Right cardiac atrium (tissue), 5 donors: ENCODE measurements around the gene PEX5. TPM values are rescaled to one million over a fixed set of nuclear protein-coding genes. Genes with fewer than 3 reads are reported as not detected.

Source experiments
- polyA plus RNA-seq: library from polyadenylated mRNA; stranded (reverse); fragments of 200-250 nt; gene quantifications from one replicate; pipeline ENCODE4 v1.2.3, GENCODE V29; 2013
- total RNA-seq, 4 donors: library from RNA; stranded (reverse); fragmentation: NEBNext Ultra II Directional; extraction: Animal tissue kit (Norgen Biotek cat#: 25700); gene quantifications; one replicate each; pipeline ENCODE4 v1.2.1, GENCODE V29; 2021
- donor health status: healthy with polysubstance abuse.
- donor health status: DM: no; HTN: yes; CAD: no.
- donor health status: DM: no; HTN: no; CAD: no.
- donor health status: DM: no; HTN: yes; CAD: no; lungs with severe emphysema.
- donor health status: DM: yes; HTN: yes; CAD: no.

The PEX5 gene
- total and polyA plus RNA-seq, 5 donors: 13.0 to 35.2 (median 24.6) TPM

Other genes starting within 250 kb of the PEX5 start
- not detected for gene RNU7-1, start 245.9 kb upstream of the PEX5 start, total RNA-seq
- gene RNU7-1, start 245.9 kb upstream of the PEX5 start, polyA plus RNA-seq: not detected
- 100 to 1,000 TPM; 262 to 339 (median 272) TPM for gene C12orf57, start 245.7 kb upstream of the PEX5 start, total RNA-seq
- 441 TPM for gene C12orf57, start 245.7 kb upstream of the PEX5 start, polyA plus RNA-seq
- gene PTPN6, start 238.3 kb upstream of the PEX5 start, total RNA-seq: 10 to 100 TPM in 2 of 4 donors, 1 to 10 TPM in 2; 7.7 to 12.1 (median 9.3) TPM
- 5.9 TPM for gene PTPN6, start 238.3 kb upstream of the PEX5 start, polyA plus RNA-seq
- 100 to 1,000 TPM; 137 to 159 (median 142) TPM for gene PHB2, start 219.0 kb upstream of the PEX5 start, total RNA-seq
- 127 TPM for gene PHB2, start 219.0 kb upstream of the PEX5 start, polyA plus RNA-seq
- gene EMG1, start 218.8 kb upstream of the PEX5 start, total RNA-seq: 10 to 100 TPM; 33.7 to 40.2 (median 38.1) TPM
- 26.0 TPM for gene EMG1, start 218.8 kb upstream of the PEX5 start, polyA plus RNA-seq
- 10 to 100 TPM; 14.0 to 22.2 (median 19.2) TPM for gene LPCAT3, start 171.2 kb upstream of the PEX5 start, total RNA-seq
- 17.8 TPM for gene LPCAT3, start 171.2 kb upstream of the PEX5 start, polyA plus RNA-seq
- 100 to 1,000 TPM; 162 to 288 (median 238) TPM for gene C1S, start 129.0 kb upstream of the PEX5 start, total RNA-seq
- gene C1S, start 129.0 kb upstream of the PEX5 start, polyA plus RNA-seq: 126 TPM
- 100 to 1,000 TPM; 245 to 447 (median 372) TPM for gene C1R, start 97.2 kb upstream of the PEX5 start, total RNA-seq
- gene C1R, start 97.2 kb upstream of the PEX5 start, polyA plus RNA-seq: 201 TPM
- 10 to 100 TPM; 17.6 to 29.6 (median 21.6) TPM for gene C1RL, start 80.5 kb upstream of the PEX5 start, total RNA-seq
- gene C1RL, start 80.5 kb upstream of the PEX5 start, polyA plus RNA-seq: 16.7 TPM
- gene RBP5, start 60.8 kb upstream of the PEX5 start, total RNA-seq: 1 to 10 TPM in 1 of 4 donors, under 1 TPM in 2, not detected in 1; 0.47 to 1.7 (median 0.65) TPM
- 0.77 TPM for gene RBP5, start 60.8 kb upstream of the PEX5 start, polyA plus RNA-seq
- gene CLSTN3, start 59.3 kb upstream of the PEX5 start, total RNA-seq: 10 to 100 TPM in 3 of 4 donors, 1 to 10 TPM in 1; 7.0 to 11.1 (median 10.7) TPM
- gene CLSTN3, start 59.3 kb upstream of the PEX5 start, polyA plus RNA-seq: 13.6 TPM
- not detected for gene ACSM4, start 114.4 kb downstream of the PEX5 start, total RNA-seq
- gene ACSM4, start 114.4 kb downstream of the PEX5 start, polyA plus RNA-seq: not detected